LNCAP (cell line): ENCODE measurements around the gene CTTN.

Experiments used
- CTCF ChIP-seq: fragments of 450-650 bp; IDR thresholded peaks from 2 replicates; pipeline ENCODE4 v1.5.1; 2017; ENCODE audit warnings: mild to moderate bottlenecking

The CTTN gene

DNA sequence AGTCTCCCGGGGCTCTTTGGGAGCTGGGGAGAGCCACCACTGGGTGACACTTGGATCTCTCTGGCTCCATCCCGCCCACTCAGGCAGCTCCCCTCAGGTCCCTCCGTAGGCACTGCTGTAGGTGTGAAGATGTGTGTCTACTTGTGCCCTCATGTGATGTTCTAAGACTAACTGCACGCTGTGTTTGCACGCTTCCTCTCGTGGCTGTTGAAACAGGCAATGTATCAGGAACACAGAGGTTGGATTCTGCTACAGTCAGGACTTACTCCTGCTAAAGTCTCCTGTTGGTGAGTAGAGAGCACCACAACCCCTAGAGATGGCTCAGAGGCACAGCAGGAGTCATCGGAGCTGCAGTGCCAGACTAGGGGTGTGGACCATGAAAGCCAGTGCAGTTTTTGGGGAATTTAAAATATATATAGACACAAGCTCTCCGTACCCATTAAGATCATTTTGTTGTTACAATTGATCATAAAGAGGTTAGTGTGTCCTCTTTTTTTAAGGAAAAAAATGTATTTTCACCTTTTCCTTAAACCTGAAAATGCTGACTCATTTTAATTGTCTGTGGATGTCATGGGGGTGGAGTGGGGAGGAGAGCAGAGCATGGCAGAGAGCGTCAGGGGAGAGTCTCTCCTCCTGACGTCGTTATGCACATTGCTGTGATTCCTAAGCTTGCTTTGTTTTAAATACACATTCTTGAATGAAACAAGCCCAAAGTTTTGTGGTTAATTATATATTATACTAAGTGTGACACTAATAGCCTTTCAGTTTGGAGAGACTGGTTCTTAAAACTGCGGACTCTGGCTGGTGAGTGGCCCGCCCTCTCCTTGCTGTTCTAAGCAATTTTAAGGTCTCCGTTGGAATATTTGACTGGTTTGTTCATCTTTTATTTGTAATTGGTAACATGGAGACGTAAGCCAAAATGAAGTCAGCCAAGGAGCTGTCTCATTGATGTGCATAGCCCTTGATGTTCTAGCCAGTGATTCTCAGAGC lies 16.2 kb upstream of the CTTN start:
- TF ChIP-seq CTCF, result no peak

DNA sequence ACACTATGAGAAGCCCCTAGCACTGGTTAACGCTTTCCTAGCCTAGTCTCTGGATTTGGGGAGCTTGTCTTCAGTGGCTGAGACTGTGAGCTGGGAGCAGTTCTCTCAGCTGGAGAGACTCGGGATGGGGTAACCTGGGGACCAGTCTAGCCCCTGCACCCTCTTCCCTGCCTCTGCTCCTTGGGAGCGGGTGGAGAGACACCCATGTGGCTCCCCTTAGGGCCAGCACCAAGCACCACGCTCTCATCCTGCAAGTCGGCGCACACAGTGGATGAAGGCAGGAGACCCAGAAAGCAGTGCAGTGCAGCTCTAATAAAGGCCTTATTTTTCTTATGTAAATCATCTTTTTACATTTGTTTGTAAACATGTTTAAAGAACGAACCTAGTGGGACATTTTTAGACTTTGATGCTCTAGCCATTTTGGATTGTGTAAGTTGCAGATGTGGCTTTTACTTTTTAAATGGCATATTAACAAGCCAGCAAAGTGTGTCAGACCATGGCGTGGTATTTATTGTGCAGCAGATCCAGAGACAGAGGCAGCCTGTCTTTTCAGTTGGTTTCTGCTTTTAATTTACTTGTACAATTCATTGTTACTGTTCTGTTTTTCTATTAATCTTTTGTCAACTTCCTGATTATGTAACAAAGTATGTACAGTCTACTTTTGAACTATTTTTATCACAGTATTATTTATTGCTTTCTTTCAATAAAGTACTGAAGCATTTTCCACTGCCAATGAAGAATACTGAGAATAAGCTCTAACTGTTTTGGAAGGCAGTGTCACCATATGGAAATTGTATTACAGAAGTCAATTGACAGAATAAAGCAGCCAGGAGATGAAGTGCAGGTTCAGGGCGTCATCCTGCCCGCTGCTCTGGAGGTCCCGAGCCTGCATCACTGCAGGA lies 14.4 kb upstream of the CTTN start:
- no peak for TF ChIP-seq CTCF

GRCh38 chr11:70384566-70385152 lies 13.7 kb upstream of the CTTN start:
- TF ChIP-seq CTCF, result no peak

- no peak for TF ChIP-seq CTCF
Observed at GRCh38 chr11:70387564-70387963, 10.8 kb upstream of the CTTN start.

DNA sequence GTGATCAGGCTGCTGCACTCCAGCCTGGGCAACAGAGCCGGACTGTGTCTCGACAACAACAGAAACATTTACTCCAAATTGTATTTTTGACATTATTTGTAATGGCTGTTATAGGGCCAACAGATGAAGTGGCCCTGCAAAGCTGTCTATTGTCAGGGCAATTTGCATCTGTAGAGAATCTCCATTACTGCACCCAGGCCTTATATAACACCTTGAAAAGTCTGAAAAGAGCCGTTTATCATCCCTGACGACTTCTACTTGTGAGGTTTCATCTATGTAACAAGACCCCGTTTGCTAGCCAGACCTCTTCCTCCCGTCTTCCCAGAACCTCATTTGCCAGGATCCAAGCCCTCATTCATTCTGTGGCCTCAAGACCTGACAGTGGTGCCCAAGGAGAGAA lies 9.1 kb upstream of the CTTN start:
- no peak for TF ChIP-seq CTCF

- TF ChIP-seq CTCF, result no peak
Observed at GRCh38 chr11:70394211-70394950, 3.9 kb upstream of the CTTN start.
